Bone marrow (tissue), 2 donors: ENCODE measurements around the gene CDK19.

Experiments used
- DNase-seq, 2 donors: peaks; one replicate each; lab custom pipeline; 2025; lab: John Stamatoyannopoulos, UW

Gene CDK19

DNA sequence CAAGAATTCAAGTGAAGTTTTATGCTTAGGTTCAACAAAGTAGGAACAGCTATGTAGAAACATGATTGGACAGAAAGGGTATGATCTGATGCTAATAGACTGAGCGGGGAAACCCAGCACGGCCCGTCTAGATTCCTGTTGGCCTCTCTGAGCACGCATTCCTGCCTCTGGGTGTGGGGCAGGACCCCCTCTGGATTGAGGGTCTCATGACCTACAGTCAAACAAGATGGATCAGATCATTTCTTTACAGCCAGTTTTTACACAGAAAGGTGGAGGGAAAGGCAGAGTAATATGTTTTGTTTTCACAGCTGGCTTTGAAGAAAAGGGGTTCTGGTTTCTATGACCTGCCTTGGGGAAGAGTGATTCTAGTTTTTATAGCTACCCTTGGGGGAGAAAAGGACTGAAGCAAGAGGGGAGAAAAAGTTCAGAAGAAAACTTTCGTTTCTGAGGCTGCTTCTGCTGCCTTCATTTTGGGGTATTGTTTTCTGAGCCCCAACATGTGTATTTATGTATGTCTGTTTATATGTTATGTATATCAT lies 239.3 kb downstream of the CDK19 start:
- no peak for DNase-seq

GRCh38 chr6:110574817-110575216 lies 240.5 kb downstream of the CDK19 start:
- no peak for DNase-seq

- no peak for DNase-seq
Observed at GRCh38 chr6:110573537-110573936, 241.7 kb downstream of the CDK19 start.

DNA sequence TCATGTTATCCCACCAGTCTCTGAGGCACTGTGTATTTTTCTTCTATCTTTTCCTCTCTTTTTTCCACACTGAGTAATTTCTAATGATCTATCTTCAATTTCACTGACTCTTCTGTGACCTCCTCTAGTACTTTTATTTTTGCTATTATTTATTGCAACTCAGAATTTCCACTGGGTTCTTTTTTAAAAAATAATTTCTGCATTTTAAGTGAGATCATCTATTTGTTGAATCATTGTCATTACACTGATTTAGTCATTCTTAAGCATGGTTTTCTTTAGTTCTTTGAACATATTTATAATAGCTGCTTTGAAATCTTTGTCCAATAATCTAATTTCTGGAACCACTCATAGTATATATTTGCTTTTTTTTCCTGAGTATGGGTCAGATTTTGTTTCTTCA lies 242.1 kb downstream of the CDK19 start:
- no peak for DNase-seq

GRCh38 chr6:110567957-110568696 lies 247.1 kb downstream of the CDK19 start:
- DNase-seq: peak in 1 of 2 donors; percentile 11

DNA sequence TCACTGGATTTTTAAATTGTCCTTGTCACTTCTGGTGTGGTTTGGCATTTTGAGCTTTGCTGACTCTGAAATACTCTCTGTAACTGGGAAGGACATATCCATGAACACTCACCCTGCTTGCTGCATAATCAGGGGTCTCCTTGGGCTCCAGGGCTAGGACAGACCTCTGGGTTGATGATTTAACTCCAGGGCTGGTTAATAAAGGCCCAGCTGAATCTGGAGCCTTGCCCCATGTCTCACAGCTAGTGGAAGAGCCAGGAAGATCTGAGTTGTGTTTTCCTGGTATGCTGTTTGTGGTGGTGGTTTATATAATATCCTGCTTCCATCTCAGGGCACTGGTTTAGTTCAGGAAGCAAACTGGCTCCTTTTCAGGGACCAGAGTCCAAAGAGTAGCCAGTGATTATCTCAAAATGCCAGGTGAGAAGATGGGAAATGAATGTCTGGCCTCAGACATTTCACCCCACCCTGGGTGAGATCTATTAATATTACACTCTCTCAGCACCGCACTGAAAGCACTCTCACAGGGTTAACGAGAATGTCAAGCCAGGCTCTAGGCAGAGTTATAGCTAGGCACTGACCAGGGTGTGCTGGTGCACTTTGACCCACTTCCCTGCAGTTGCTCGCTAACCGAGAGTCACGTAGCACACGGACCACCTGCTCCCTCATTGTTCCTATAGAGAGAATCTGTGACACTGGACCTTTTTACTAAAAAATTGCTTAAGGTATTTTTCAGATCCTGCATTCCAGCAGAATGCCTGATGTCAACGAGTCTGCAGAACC lies 248.7 kb downstream of the CDK19 start:
- no peak for DNase-seq

DNA sequence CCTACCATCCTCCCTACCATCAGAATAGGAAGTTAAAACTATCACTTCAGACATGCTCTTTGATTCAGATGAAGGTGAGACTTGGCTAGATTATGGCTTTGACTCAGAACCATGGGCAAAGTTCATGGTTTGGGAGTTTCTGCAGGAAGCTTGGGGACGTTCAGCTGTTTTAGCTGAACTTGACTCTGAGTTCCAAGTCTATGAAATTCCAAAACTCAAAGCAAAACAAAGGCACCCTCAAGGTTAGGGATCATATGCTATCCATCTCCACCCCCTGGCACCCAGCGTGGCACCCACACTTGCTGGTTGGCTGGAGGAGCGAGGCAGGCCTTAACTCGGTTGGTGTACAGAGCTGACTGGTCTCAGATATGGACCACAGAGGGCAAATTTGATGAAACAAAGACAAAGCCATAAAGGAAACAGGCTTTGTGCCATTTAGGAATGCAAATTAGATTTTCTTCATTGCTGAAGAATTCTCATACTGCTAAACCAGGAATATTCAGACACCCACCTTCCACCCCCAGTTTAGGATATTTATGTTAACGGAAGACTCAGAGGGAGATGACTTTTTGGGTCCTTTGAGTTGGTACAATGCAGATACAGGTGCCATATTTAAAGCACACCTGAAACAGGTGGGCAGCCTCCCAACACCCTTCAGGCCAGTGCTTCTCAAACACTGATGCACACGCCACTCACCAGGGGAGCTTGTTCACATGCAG lies 250.4 kb downstream of the CDK19 start:
- no peak for DNase-seq

- no peak for DNase-seq
Observed at GRCh38 chr6:110563711-110564110, 251.6 kb downstream of the CDK19 start.

GRCh38 chr6:110562316-110562915 lies 252.9 kb downstream of the CDK19 start:
- DNase-seq: no peak

DNA sequence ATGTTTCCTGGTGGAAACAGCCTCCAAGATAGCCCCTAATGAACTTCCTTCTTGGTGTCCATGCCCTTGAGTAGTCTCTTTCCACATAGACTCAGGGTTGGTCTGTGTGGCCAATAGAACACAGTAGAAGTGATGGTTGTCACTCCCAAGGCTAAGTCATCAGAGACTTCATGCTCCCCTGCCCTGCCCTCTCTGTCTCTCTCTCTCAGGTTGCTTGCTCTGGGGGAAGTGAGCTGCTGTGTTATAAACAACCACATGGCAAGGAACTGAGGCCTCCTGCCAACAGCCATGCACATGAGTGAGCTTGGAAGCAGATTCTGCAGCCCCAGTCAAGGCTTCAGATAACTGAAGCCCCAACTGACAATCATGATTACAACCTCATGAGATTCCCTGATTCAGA lies 253.6 kb downstream of the CDK19 start:
- DNase-seq: no peak

DNA sequence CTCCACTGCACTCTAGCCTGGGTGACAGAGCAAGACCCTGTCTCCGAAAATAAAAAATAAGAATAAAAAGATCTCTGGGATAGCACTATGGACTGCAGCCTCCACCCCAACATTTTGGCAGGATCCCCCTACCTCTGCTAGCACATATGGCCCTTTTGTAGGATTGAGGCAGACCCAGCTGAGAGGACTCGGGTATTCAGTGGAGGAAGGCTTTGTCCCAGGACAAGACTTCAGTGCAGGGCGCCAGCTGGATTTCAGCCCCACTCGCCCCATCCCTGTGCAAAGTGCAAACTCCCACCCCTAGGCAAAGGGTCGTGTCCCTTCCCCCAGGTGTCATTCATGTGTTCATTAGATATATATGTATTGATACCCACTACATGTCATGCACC lies 254.3 kb downstream of the CDK19 start:
- DNase-seq: no peak

DNA sequence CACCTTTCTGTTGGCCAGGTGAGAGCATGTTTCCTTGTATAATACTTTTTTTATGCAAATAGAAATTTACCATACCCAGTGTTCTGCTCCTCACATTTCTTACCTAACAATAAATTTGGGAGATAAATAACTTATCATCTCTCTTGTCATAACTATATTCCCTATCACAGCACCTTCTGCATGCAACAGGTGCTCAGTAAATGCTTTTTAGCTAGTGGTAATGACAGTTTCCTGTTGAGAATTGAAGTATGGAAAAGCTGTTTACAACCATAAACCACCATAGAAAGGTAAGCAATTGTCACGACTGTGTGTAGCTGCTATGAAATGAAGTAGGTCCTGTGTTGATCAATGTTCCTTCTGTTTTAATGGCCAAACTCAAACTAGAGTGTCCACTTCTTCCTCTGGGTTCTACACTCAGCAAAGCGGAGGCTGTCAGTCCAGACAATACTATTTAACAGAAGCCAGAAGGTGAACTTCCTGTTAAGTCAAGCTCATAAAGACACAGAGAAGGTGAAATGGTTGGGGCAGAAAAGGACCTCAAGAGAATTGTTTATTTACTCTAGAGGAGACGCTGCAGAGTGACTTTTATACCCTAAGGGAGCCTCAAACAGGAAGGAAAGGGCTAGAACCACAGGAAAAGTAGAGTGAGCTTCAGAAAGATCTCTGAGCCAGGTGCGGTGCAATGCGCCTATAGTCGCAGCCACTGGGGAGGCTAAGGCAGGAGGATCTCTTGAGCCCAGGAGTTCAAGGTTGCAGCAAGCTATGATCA lies 254.8 kb downstream of the CDK19 start:
- peak in 1 of 2 donors; percentile 19 for DNase-seq
